ENCODE results near the gene LRRC3B.

DNA sequence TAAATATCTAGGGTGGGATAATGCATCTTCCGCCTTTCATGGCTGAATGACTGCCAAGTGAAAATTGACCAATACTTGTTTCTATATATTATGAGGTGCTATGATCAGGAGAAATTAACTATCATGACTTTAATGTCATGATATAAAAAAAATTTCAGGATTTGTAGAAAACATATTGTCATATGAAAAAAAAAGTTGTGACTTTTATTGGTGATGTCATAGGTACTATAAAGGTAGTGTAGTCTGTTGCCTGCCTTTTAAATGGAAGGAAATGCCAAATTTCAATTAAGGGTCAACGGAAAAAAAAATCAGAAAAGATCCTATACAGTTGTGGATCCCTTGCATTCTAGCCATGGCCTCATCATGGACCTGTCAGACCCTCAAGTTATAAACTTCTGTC lies 15.5 kb downstream of the LRRC3B start:
- TF ChIP-seq POLR2A (IDR thresholded peaks at IDR 0.05) (no peak), POLR2AphosphoS5 (IDR thresholded peaks at IDR 0.05) (no peak)
- TF ChIP-seq, protein P1, sequence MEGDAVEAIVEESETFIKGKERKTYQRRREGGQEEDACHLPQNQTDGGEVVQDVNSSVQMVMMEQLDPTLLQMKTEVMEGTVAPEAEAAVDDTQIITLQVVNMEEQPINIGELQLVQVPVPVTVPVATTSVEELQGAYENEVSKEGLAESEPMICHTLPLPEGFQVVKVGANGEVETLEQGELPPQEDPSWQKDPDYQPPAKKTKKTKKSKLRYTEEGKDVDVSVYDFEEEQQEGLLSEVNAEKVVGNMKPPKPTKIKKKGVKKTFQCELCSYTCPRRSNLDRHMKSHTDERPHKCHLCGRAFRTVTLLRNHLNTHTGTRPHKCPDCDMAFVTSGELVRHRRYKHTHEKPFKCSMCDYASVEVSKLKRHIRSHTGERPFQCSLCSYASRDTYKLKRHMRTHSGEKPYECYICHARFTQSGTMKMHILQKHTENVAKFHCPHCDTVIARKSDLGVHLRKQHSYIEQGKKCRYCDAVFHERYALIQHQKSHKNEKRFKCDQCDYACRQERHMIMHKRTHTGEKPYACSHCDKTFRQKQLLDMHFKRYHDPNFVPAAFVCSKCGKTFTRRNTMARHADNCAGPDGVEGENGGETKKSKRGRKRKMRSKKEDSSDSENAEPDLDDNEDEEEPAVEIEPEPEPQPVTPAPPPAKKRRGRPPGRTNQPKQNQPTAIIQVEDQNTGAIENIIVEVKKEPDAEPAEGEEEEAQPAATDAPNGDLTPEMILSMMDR (IDR thresholded peaks at IDR 0.05): no peak
